Activated CD4-positive, CD25-positive, alpha-beta regulatory T cell (primary cell): Measurements from ENCODE around the gene DELE1.

Experiments used
- DNase-seq, 4 experiments: peaks; one replicate each; lab custom pipeline; 2025; lab: John Stamatoyannopoulos, UW

DELE1 gene

GRCh38 chr5:141923448-141924313 lies at the start of gene DELE1:
TSS of gene DELE1 (plus strand) at chr5:141923871. CDS start at chr5:141923942, 71 bp downstream.
- DNase-seq, result peak; percentile 72 to 92 (median 83)

- DNase-seq, result no peak
Measured at GRCh38 chr5:141873933-141874261, 49.8 kb upstream of the DELE1 start.

- DNase-seq, result no peak
Measured at GRCh38 chr5:141874262-141874964, 49.3 kb upstream of the DELE1 start.

- no peak for DNase-seq
Measured at GRCh38 chr5:141875022-141875740, 48.5 kb upstream of the DELE1 start.

GRCh38 chr5:141875795-141876627 lies 47.7 kb upstream of the DELE1 start:
- DNase-seq, result no peak

- DNase-seq, result no peak
Measured at GRCh38 chr5:141876628-141877355, 46.9 kb upstream of the DELE1 start.

- no peak for DNase-seq
Measured at GRCh38 chr5:141877356-141878185, 46.1 kb upstream of the DELE1 start.

- no peak for DNase-seq
Measured at GRCh38 chr5:141878186-141878710, 45.4 kb upstream of the DELE1 start, which contains the start of gene PCDH1. TSS of gene PCDH1 (minus strand) at chr5:141878410. CDS start at chr5:141878262, 148 bp downstream.

- peak; percentile 67 to 82 (median 77) for DNase-seq
Measured at GRCh38 chr5:141878711-141879425, 44.8 kb upstream of the DELE1 start.

- DNase-seq, result no peak
Measured at GRCh38 chr5:141879426-141879759, 44.3 kb upstream of the DELE1 start.

GRCh38 chr5:141879941-141880738 lies 43.5 kb upstream of the DELE1 start:
- no peak for DNase-seq

GRCh38 chr5:141880961-141881801 lies 42.5 kb upstream of the DELE1 start:
- DNase-seq, result no peak

- no peak for DNase-seq
Measured at GRCh38 chr5:141881886-141882285, 41.8 kb upstream of the DELE1 start.

- no peak for DNase-seq
Measured at GRCh38 chr5:141882594-141883183, 41.0 kb upstream of the DELE1 start.

- no peak for DNase-seq
Measured at GRCh38 chr5:141883184-141883891, 40.3 kb upstream of the DELE1 start.

- DNase-seq, result no peak
Measured at GRCh38 chr5:141883892-141884318, 39.8 kb upstream of the DELE1 start.
